ENCODE data around the gene ATP6AP1.

DNA sequence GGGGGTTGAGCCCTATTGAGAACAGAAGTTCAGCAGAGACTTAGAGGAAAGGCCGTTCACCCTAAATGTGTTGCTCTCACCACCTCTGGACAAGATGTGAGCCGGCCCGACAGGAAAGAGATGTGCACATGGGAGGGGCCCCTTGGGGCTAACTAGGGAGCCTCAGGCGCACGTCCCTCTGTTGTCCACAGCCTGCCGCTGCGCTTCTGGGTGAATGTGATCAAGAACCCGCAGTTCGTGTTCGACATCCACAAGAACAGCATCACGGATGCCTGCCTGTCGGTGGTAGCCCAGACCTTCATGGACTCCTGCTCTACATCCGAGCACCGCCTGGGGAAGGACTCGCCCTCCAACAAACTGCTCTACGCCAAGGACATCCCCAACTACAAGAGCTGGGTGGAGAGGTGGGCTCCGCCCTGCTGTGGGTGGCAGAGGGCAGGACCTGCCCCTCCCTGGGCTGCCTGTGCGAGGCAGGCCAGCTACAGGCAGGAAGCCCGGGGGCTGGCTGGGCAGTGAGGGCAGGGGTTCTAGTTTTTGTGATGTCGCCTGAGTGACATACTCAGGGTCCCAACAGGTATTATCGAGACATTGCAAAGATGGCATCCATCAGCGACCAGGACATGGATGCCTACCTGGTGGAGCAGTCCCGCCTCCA, 42.6 kb downstream of the ATP6AP1 start:
- TF ChIP-seq CTCF (IDR thresholded peaks at IDR 0.05; ENCODE audit: low read depth, low read length), result no peak
- TF ChIP-seq POLR2A (IDR thresholded peaks at IDR 0.05; ENCODE audit: extremely low read depth, insufficient read length), result no peak
- TF ChIP-seq MYC (IDR thresholded peaks at IDR 0.05; ENCODE audit: low read depth, low read length), result no peak
